Neural cell (in vitro differentiated cells): ENCODE measurements around the gene PSMA7. TPM values are rescaled to one million over a fixed set of nuclear protein-coding genes. Genes with fewer than 3 reads are reported as not detected.

ENCODE experiments used
- H2AFZ ChIP-seq: fragments of 200-600, 300-800 bp; sonication (generic), shearing (Covaris generic); 2 replicates; pipeline ENCODE4 v1.6.0; 2014; ENCODE audit warnings: low read depth, mild to moderate bottlenecking, antibody characterized with exemption, low read length, moderate library complexity
- H3F3A ChIP-seq: fragments of 200-600 bp; shearing (Covaris generic); 2 replicates; pipeline ENCODE4 v1.6.1; 2016; ENCODE audit warnings: mild to moderate bottlenecking, moderate library complexity, mixed read lengths, antibody characterized with exemption, low read length; ENCODE audit not compliant: insufficient read depth, poor library complexity, severe bottlenecking
- H3K27ac ChIP-seq: fragments of 200-600, 300-800 bp; sonication (generic), shearing (Covaris generic); 2 replicates; pipeline ENCODE4 v1.5.1; 2014; ENCODE audit warnings: mild to moderate bottlenecking, low read length, moderate library complexity
- H3K27me3 ChIP-seq: fragments of 300-800, 200-600 bp; sonication (generic), shearing (Covaris generic); 2 replicates; pipeline ENCODE4 v1.6.0; 2014; ENCODE audit warnings: mild to moderate bottlenecking, low read depth, low read length, moderate library complexity; ENCODE audit not compliant: insufficient read depth
- H3K36me3 ChIP-seq: fragments of 300-800, 200-600 bp; sonication (generic), shearing (Covaris generic); 2 replicates; pipeline ENCODE4 v1.5.1; 2014; ENCODE audit warnings: mild to moderate bottlenecking, antibody characterized with exemption, low read length, moderate library complexity; ENCODE audit not compliant: insufficient read depth
- H3K4me2 ChIP-seq: fragments of 300-800, 200-600 bp; sonication (generic), shearing (Covaris generic); 2 replicates; pipeline ENCODE4 v1.6.0; 2014; ENCODE audit warnings: mild to moderate bottlenecking, low read length
- H3K4me3 ChIP-seq: fragments of 300-800, 200-600 bp; sonication (generic), shearing (Covaris generic); 2 replicates; pipeline ENCODE4 v1.5.1; 2014; ENCODE audit warnings: mild to moderate bottlenecking, low read length, moderate library complexity
- H3K79me2 ChIP-seq: fragments of 200-600 bp; shearing (Covaris generic); replicated peaks from 2 replicates; pipeline ENCODE4 v1.6.0; 2014; ENCODE audit warnings: mild to moderate bottlenecking, low read length, moderate library complexity; ENCODE audit not compliant: insufficient read depth
- H3K9ac ChIP-seq: fragments of 300-800, 200-600 bp; sonication (generic), shearing (Covaris generic); 2 replicates; pipeline ENCODE4 v1.6.1; 2016; ENCODE audit warnings: mild to moderate bottlenecking, low read length, mixed read lengths
- H3K9me2 ChIP-seq: fragments of 200-600 bp; shearing (Covaris generic); 2 replicates; pipeline ENCODE4 v1.6.1; 2016; ENCODE audit warnings: mild to moderate bottlenecking, low read length, mixed read lengths; ENCODE audit not compliant: insufficient read depth
- H3K9me3 ChIP-seq: fragments of 200-600, 300-800 bp; sonication (generic), shearing (Covaris generic); 2 replicates; pipeline ENCODE4 v1.6.1; 2016; ENCODE audit warnings: mild to moderate bottlenecking, mixed run types, low read length, moderate library complexity, mixed read lengths
- H4K20me1 ChIP-seq: fragments of 200-600 bp; shearing (Covaris generic); 2 replicates; pipeline ENCODE4 v1.6.1; 2016; ENCODE audit warnings: mild to moderate bottlenecking, mixed run types; ENCODE audit not compliant: insufficient read depth
- CTCF ChIP-seq: fragments of 450-650 bp; IDR thresholded peaks from 2 replicates; pipeline ENCODE4 v1.5.1; 2014; ENCODE audit warnings: antibody characterized with exemption, mild to moderate bottlenecking, moderate library complexity; ENCODE audit not compliant: poor library complexity, severe bottlenecking
- EP300 ChIP-seq: fragments of 450-650 bp; conservative IDR thresholded peaks from 2 replicates; pipeline ENCODE4 v1.6.1; 2014; ENCODE audit warnings: antibody characterized with exemption, mild to moderate bottlenecking, moderate library complexity; ENCODE audit not compliant: poor library complexity, severe bottlenecking
- EZH2 ChIP-seq: fragments of 200-600, 300-800 bp; shearing (Covaris generic), sonication (generic); IDR thresholded peaks from 2 replicates; pipeline ENCODE4 v1.6.1; 2014; ENCODE audit warnings: antibody characterized with exemption, low read length, borderline replicate concordance, mild to moderate bottlenecking; ENCODE audit not compliant: insufficient read depth, poor library complexity, severe bottlenecking
- MXI1 ChIP-seq: fragments of 450-650 bp; conservative IDR thresholded peaks from 2 replicates; pipeline ENCODE4 v1.6.1; 2014; ENCODE audit warnings: antibody characterized with exemption, mild to moderate bottlenecking; ENCODE audit not compliant: poor library complexity, severe bottlenecking
- POLR2AphosphoS5 ChIP-seq: IDR thresholded peaks from 2 replicates; pipeline ENCODE4 v1.6.1; 2012
- RAD21 ChIP-seq: fragments of 450-650 bp; conservative IDR thresholded peaks from 2 replicates; pipeline ENCODE4 v1.6.1; 2014; ENCODE audit warnings: antibody characterized with exemption, mild to moderate bottlenecking, moderate library complexity
- REST ChIP-seq: IDR thresholded peaks from 2 replicates; pipeline ENCODE4 v1.6.1; 2012; ENCODE audit warnings: borderline replicate concordance
- SMC3 ChIP-seq: fragments of 450-650 bp; conservative IDR thresholded peaks from 2 replicates; pipeline ENCODE4 v1.6.1; 2014; ENCODE audit warnings: antibody characterized with exemption, mild to moderate bottlenecking, moderate library complexity; ENCODE audit not compliant: poor library complexity
- TAF1 ChIP-seq: IDR thresholded peaks from 2 replicates; pipeline ENCODE4 v1.6.1; 2012; ENCODE audit warnings: low read depth
- polyA plus RNA-seq: library from polyadenylated mRNA; depleted of rRNA; stranded (reverse); fragments of >200 nt; gene quantifications from 2 replicates; pipeline ENCODE4 v1.2.3, GENCODE V29; 2014

The PSMA7 gene
- polyA plus RNA-seq, 1 donor from 2014 or later: 874 TPM

- Histone ChIP-seq H3K36me3 (no peaks in the 10 kb centered on the region), H3K4me2 (no peak overlapping the region), H3K4me3 (no peak overlapping the region), H3F3A (no peaks in the 10 kb centered on the region), H3K9me3 (no peaks in the 10 kb centered on the region), H3K27ac (no peak overlapping the region), H3K79me2 (peaks cover 72% of the 10 kb centered on the region), H2AFZ (no peak overlapping the region), H3K9me2 (no peaks in the 10 kb centered on the region), H3K27me3 (no peaks in the 10 kb centered on the region), H4K20me1 (peaks cover 21% of the 10 kb centered on the region), H3K9ac (no peak overlapping the region)
- TF ChIP-seq CTCF (no peak), TAF1 (no peak), POLR2AphosphoS5 (no peak), SMC3 (no peak), EP300 (no peak), REST (no peak), MXI1 (no peak)
Measured at GRCh38 chr20:62155428-62156253, 12.4 kb upstream of the PSMA7 start.

- H3K4me2 ChIP-seq: no peak overlapping the region
- no peaks in the 10 kb centered on the region for H3K9me3 ChIP-seq
- peaks cover 41% of the 10 kb centered on the region for H4K20me1 ChIP-seq
- H3K9me2 ChIP-seq: no peaks in the 10 kb centered on the region
- no peaks in the 10 kb centered on the region for H3K36me3 ChIP-seq
- H3K27ac ChIP-seq: no peak overlapping the region
- H3K27me3 ChIP-seq: no peaks in the 10 kb centered on the region
- peaks cover 70% of the 10 kb centered on the region for H3K79me2 ChIP-seq
- no peak overlapping the region for H3K9ac ChIP-seq
- no peaks in the 10 kb centered on the region for H3F3A ChIP-seq
- TF ChIP-seq EP300: no peak
- no peak overlapping the region for H3K4me3 ChIP-seq
- H2AFZ ChIP-seq: no peak overlapping the region
Measured at GRCh38 chr20:62151835-62152364, 8.7 kb upstream of the PSMA7 start.

- no peak overlapping the region for H3K4me3 ChIP-seq
- H3K79me2 ChIP-seq: peaks cover 70% of the 10 kb centered on the region
- no peaks in the 10 kb centered on the region for H3K27me3 ChIP-seq
- H3K9me2 ChIP-seq: no peaks in the 10 kb centered on the region
- H3K27ac ChIP-seq: no peak overlapping the region
- no peak overlapping the region for H3K9ac ChIP-seq
- H3K36me3 ChIP-seq: no peaks in the 10 kb centered on the region
- H3K9me3 ChIP-seq: no peaks in the 10 kb centered on the region
- H3K4me2 ChIP-seq: no peak overlapping the region
- no peaks in the 10 kb centered on the region for H3F3A ChIP-seq
- no peak overlapping the region for H2AFZ ChIP-seq
- peaks cover 38% of the 10 kb centered on the region for H4K20me1 ChIP-seq
- TF ChIP-seq REST (no peak), POLR2AphosphoS5 (no peak), RAD21 (no peak), EP300 (no peak), EZH2 (no peak), MXI1 (no peak), CTCF (no peak), TAF1 (no peak)
Measured at GRCh38 chr20:62151225-62151624, 8.0 kb upstream of the PSMA7 start.
